GM21723 (cell line): ENCODE results near the gene ARVCF.

Experiments used
- ATAC-seq: cut with Tn5 transposase; IDR thresholded peaks from one replicate; pipeline ENCODE4 v1.9.1; 2021; ENCODE audit warnings: mild to moderate bottlenecking, moderate library complexity; ENCODE audit not compliant: unreplicated experiment

Gene ARVCF

GRCh38 chr22:20053407-20054033 lies 36.9 kb upstream of the ARVCF start:
- ATAC-seq: no peak

GRCh38 chr22:20052309-20053259 lies 36.0 kb upstream of the ARVCF start:
- ATAC-seq: no peak

GRCh38 chr22:20051927-20052308 lies 35.3 kb upstream of the ARVCF start:
- ATAC-seq: no peak

GRCh38 chr22:20046730-20047129 lies 30.1 kb upstream of the ARVCF start:
- no peak for ATAC-seq

- no peak for ATAC-seq
Measured at GRCh38 chr22:20044495-20045151, 28.0 kb upstream of the ARVCF start.

- no peak for ATAC-seq
Measured at GRCh38 chr22:20043997-20044342, 27.3 kb upstream of the ARVCF start.

GRCh38 chr22:20043057-20043996 lies 26.7 kb upstream of the ARVCF start:
- no peak for ATAC-seq

GRCh38 chr22:20040327-20041200 lies 23.9 kb upstream of the ARVCF start:
- ATAC-seq: no peak

- ATAC-seq: no peak
Measured at GRCh38 chr22:20039683-20040325, 23.2 kb upstream of the ARVCF start.

GRCh38 chr22:20038574-20038973 lies 22.0 kb upstream of the ARVCF start:
- ATAC-seq: no peak

- no peak for ATAC-seq
Measured at GRCh38 chr22:20037419-20037818, 20.8 kb upstream of the ARVCF start.

GRCh38 chr22:20036535-20037392 lies 20.1 kb upstream of the ARVCF start:
- no peak for ATAC-seq

GRCh38 chr22:20036084-20036482 lies 19.5 kb upstream of the ARVCF start:
- ATAC-seq: no peak

GRCh38 chr22:20035375-20036083 lies 18.9 kb upstream of the ARVCF start:
- no peak for ATAC-seq

GRCh38 chr22:20034143-20034542 lies 17.5 kb upstream of the ARVCF start:
- no peak for ATAC-seq

GRCh38 chr22:20033045-20033706 lies 16.6 kb upstream of the ARVCF start:
- ATAC-seq: no peak

GRCh38 chr22:20032407-20032991 lies 15.9 kb upstream of the ARVCF start:
- ATAC-seq: no peak
